Urothelium cell line (cell line): Measurements from ENCODE around the gene MBTPS1.

Experiments
- DNase-seq: peaks from one replicate; pipeline ENCODE4 v3.0.0; 2011; ENCODE audit warnings: low spot score, mixed read lengths
- FAIRE-seq: peaks from 2 replicates; lab custom pipeline; 2011; peaks lifted over from hg19 to GRCh38; lab: Jason Lieb, UNC

MBTPS1 gene

DNA sequence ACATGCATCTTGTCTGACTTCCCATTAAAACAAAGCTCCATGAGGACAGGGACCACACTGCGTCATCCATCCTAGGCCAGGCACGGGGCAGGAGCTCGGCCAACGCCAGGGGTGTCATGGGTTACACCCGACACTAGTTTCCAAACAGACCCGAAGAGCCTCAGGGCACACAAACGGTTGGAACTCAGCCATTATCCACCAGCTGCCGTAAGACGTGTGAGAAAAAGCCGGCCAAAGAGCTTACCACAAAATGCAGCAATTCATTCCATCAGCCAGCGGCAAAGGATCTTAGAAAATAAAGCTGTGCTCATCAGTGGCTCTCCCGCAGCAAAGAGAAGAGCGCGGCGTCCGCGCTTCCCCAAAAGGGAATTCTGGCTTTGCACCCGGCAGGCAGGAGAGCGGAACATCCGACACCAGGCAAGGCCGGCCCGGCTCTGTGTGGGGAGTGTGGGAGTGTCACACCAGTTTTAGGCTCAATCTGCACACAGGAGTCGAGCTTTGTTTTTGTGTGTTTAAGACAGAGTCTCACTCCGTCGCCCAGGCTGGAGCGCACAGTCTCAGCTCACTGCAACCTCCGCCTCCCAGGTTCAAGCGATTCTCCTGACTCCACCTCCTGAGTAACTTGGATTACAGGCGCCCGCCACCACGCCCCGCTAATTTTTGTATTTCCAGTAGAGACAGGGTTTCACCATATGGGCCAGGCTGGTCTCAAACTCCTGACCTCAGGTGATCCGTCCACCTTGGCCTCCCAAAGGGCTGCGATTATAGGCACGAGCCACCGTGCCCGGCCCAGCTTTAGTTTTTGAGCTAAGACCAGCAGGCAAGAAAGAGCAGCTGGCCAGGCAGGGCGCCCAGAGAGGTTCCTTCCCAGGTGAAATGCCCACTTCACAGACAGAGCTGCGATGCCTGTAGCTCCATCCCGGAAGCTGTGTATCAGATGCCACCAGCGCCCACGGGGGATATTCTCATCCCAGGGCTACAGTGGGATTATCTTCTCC is 75.6 kb downstream of the MBTPS1 start:
- FAIRE-seq (no peak), DNase-seq (no peak)

DNA sequence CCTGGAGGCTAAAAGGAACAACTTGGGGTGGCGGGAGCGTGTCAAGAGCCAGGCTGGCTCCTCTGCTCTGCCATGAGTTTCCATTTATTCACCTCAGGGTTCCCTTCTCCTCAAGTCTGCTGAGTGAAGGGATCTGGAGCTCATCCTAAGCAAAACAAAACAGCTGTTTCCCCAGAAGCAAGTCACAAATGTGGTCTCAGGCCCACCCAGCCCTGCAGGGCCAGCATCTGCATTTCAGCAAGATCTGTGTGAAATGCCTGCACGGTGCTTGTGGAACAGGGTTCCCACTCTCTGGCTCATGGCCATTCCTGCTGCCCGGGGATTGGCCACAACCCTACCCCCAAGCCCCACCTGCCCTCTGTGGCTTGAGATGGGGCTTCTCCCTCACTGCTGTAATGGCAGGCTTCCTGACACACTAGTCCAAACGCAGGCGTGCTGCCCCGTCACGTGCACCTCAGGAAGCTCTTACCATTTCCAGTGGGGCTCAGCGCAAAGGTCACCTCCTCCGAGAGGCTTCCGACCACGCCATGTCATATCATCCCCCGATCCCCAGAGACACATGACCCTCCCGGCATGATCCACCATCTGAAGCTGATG is 76.4 kb downstream of the MBTPS1 start:
- no peak for FAIRE-seq
- DNase-seq = no peak

DNA sequence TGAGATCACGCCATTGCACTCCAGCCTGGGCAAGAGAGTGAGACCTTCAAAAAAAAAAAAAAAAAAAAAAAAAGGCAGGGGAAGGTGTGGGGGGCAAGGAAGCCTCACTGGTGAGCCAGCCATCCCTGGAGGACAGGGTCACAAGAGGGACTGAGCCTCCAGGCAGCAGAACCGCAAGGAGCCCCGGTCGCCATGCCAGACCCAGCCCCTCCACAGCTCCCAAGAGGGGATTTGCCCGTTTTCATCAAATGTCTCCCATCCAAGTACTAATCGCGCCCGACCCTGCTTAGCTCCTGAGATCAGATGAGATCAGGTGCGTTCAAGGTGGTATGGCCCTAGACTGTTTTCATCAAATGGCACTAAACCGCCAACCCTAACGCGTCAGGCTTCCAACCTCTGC is 77.0 kb downstream of the MBTPS1 start:
- FAIRE-seq = no peak
- DNase-seq = no peak

DNA sequence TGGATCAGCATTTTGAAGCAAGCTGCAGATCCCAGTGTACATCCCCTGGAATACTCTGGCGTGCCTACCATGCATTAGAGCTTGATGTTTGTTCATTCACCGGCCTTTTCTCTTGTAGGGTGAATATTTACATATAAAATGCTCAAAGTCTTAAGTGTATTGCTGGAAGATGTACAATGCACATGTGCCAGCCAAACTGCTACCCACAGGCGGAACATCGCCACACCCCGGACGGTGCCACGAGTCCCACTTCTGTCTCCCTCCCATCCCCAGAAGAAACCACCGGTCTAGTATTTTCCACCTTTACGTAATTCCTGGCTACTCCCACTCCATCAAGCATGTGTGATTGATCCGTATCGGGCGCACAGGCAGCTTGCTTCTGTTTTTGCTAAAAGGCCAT is 78.3 kb downstream of the MBTPS1 start:
- FAIRE-seq = no peak
- no peak for DNase-seq

DNA sequence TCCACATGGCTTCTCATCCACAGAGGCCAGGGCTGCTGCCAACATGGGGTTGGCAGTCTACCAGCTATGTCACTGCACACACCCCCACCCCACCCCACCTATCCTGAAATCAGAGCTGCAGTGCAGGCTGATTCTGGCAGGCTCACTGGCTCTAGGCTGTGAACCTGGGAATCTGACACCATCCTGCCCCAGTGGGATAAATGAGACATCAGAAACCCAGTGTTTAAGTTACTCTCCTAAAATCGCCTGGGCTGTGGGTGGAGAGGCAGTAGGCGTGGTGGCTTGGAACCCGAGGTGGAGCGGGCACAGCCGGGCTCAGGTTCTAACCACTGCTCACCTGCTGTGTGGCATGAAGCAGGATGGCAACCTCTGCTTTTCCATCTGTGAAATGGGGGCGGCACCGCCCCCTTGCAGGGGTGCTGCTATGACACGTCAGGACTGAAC is 79.7 kb downstream of the MBTPS1 start:
- DNase-seq (no peak), FAIRE-seq (no peak)

DNA sequence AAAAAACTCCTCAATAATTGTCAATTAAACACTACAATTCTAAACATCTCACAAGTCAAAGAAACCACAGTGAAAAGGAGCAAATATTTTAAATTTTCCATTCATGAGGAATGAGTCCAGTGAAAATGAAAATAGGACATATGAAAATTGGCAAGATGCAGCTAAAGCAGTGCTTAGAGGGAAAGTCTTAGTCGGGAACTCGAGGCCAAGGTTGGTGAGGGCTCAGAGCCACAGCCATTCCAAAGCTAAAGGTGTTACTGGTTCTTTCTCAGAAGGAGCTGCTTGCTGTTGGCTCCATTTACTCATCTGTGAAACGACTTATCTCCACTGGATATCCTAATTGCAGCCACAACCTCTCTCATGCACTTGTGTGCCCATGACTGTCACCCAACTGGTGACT is 80.6 kb downstream of the MBTPS1 start:
- FAIRE-seq = peak; percentile 20
- DNase-seq = no peak

DNA sequence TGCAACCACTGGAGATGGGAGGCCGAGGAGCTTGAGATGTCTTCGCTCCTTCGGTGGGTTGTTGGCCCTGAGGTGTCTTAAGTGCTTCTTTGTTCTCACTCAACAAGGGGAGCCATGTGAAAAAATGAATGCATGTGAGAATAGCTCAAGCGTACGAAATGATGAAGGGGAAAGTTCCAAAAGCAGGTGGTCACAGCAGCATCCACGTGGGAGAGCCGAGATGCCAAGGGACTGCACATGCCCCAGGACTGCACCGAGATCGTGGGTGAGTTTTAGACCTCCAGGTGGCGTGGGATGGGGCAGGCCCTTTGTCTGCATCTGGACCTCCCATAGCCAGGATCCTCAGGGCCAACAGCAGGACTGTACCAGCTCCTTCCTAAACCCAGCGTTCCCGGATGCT is 82.2 kb downstream of the MBTPS1 start:
- no peak for DNase-seq
- no peak for FAIRE-seq

DNA sequence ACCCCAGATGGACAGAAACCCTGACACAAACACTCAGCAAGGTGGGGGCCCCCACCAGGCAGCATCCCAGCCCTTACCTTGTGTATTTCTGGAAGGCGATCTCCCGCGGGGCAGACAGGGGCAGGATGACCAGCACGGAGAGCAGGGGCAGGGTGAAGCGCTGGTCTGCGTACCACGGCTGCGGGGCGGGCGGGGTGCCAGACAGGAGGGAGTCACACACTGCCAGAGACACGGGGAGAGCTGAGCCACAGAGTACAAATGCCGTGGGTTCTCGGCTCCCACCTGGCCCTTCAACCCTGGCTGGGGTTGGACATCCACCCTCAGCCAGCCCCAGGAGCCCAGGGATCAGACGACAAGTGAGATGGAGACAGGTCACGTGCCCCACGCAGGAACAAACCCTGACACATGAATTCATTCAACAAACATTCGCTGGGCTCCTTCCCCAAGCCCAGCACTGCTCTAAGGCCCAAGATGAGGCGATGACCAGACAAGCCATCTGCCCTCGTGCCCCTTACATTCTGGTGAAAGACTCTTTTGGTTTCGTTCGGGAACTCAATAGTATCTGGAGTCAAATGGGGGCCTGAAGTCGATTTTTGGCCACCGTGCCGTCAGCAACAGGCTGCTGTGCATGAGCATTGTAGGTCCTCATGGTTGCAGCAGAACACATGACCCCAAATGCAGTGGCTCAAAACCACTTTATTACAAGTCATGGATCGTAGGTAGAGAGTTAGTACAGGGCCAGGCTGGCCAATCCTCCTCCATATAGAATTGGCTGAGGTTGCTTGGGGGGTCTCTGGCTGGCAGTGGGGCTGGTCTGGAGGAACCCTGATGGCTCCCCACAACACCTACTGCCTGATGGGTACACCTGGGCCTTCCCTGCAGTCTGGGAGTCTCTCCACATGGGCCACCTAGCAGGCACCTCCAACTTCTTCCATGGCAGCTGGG is 83.2 kb downstream of the MBTPS1 start:
- no peak for FAIRE-seq
- no peak for DNase-seq

DNA sequence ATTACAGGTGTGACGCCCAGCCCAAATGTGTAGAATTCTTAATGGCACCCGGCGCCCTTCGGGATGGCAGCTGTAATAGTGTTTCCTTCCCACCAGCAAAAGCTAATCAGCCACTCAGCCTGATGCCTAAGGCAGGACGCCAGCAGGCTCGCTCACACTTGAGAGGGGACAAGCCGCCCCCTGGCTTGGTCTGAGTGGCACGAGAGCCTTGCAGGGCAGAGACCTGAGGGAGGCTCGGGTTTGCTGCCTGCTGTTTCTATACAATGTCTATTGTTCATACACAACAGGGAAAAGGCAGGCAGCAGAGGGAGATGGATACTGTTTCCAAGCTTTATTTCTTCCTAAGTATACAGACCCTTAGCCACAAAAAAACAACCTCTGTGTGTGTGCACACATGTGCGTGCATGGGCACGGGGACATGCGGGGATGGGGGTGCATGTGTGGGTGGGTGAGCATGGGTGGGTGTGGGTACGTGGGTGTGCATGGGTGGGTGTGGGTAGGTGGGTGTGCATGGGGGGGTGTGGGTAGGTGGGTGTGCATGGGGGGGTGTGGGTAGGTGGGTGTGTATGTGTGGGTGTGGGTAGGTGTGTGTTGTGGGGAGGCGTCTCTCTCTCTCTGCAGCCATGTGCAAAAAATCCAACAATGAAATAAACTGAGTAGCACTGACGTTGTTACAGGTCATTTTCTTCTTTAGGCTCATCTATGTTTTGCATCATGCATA is 84.1 kb downstream of the MBTPS1 start:
- FAIRE-seq = peak; percentile 58
- DNase-seq = no peak

DNA sequence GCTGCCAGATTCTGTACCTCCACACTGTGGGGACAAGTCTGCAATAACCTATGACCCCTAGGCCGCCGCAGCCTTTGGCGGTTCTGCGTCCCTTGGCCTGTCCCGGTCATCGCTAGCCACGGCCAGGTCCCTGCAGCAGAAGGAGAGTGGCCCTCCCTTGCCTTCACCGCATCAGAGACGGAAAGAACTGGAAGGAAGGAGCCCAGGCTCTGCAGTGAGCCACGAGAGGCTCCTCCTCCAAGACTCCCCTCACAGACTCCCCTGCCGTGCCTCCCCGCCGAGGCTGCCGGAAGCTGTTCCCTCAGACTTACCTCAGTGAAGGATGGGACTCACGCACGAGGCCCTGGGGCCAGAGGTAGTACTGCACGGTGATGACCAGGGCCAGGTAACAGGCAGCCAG is 85.2 kb downstream of the MBTPS1 start:
- FAIRE-seq (no peak), DNase-seq (no peak)

DNA sequence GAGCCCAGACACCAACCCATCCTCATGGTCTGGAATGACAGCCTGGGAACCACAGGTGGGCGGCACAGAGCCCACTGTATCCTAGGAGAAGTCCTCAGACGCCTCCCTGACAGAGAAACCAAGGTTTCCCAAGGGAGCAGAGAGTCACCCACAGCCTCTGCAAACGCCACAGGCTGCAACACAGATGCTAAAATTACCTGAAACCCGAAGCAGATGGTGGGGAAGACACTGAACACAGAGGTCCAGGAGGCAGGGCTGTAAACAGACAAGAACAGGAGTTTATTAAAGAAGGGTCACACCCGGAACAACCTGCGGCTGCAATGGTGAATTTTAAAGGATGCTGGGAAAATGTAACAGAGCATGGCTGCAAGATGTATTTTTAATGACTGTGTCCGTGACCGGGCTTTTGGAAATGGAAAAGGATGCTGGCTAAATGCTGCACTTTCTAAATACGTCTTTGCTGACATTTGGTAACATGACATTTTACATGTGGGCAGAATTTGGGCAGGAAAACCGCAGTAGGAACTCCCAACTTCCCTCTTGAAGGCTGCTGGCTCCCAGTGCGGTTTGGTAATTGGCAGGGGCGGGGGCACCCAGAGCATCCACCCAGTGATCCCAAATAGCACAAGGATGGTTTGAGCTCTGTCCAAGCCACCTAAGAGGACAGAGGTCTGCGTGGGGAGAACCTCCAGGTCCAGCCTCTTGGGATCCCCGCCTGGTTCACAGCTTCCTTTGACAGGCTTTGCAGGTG is 87.3 kb downstream of the MBTPS1 start:
- no peak for FAIRE-seq
- no peak for DNase-seq

DNA sequence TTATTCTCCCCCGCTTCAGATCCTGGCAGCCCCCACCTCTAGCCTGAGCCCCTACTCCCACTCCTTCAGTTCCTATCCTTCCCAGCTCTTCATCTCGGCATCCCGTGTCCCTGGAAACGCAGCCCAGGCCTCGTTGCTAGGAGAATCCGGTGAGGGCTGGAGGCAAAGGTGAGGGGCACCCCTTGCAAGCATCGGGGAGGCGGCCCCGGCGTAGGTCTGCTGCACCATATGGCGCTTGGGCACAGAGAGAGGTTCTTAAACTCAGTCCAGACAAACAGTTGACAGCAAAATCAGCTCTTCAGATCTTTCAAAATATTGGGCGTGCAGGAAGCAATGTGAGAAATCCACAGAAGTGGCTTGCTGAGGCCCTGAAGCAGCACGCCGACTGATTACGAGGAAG is 89.1 kb downstream of the MBTPS1 start:
- FAIRE-seq (no peak), DNase-seq (no peak)

DNA sequence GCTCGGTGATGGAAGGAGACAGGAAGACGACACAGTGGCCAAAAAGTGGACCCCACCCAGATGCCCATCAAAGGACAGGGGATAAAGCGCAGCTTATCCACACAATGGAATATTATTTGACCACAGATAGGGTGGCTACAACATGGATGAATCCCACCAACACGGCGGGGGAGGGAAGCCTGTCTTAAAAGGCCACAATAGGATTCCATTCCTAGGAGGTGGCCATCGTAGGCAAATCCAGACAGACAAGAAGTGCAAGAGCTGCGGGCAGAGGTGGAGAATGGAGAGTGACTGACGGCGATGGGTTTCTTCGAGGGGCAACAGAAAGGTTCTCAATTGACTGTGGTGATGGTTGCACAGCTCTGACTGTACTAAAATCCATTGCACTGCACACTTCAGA is 90.1 kb downstream of the MBTPS1 start:
- DNase-seq (no peak), FAIRE-seq (no peak)

DNA sequence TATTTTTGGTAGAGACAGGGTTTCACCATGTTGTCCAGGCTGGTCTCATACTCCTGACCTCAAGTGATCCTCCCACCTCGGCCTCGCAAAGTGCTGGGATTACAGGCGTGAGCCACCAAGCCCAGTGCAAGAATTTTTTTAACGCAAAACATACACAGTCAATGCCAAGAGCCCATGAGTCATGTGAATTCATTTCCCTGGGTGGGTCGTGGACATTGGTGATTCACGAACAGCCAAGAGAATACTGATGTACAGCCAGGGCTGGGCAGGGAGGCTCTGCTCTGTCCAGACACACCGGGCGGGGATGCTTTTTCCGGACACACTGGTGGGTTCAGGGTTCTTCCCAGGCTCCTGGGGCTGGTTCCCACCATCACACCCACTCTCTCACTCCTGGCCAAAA is 91.9 kb downstream of the MBTPS1 start:
- DNase-seq (no peak), FAIRE-seq (no peak)

DNA sequence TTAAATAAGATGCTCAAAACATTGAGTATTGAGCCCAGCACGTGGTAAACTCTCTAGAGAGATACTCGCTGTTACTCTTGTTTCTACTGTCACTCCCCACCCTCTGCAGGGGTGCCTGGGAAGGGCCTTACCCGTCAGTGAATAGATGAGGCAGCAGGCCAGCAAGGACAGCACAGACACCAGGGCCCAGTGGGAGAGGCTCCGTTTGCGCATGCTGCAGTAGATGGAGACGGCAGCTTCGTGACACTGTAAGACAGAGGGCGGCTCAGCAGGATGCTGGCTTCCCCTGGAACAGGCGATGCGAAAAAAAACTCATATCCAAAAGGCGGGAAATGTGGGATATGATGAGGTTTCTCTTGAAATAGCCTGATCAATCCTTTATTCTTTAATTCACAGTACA is 94.1 kb downstream of the MBTPS1 start:
- FAIRE-seq (no peak), DNase-seq (no peak)

DNA sequence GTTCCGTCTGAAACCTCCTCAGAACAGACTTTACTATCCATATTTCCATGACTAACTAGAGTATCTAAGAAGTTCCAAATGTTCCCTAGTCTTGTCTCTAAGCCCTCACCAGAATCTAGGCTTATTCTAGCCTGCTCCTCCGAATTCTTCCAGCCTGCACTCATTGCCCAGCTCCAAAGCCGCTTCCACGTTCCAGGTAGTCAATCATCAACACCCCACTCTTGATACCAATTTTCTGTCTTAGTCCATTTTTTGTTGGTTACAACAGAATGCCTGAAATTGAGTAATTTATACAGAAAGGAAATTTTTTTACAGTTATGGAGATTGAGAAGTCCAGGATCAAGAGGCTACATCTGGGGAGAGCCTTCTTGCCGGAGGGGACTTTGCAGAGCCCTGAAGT is 95.3 kb downstream of the MBTPS1 start:
- no peak for DNase-seq
- FAIRE-seq = no peak

DNA sequence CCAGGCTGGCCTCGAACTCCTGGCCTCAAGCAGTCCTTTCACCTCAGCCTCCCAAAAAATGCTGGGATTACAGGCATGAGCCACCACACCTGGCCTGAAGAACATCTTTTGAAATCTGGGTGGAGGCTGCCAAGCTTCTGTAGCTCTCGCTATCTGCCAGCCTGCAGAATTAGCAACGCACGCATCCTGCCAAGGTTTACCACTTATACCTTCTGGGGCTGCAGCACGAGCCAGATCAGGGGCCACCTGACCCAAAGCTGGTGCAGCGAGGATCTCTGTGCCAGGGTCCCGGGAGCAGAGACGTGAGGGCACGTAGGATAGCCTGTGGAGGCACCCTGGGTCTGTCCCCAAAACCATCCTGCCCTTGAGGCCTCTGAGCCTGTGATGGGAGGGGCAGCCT is 96.4 kb downstream of the MBTPS1 start:
- FAIRE-seq = no peak

DNA sequence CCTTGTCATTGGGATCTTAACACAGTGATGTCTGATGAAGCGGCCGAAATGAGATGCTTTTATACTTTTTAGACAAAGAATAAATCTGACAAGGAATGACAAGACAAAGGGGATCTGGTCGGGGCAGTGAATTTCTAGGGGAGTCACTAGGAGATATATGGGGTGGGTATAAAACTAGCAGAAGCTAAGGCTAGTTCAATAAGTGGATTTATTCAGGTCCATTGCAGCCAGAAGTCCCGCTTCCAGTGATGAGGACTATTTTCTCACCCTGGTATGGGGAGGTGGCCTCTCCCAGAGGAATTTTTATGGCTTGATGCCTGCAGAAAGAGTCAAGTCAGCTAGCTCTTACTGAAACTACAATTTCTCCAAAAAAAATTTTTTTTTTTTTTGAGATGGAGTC is 98.0 kb downstream of the MBTPS1 start:
- DNase-seq (no peak), FAIRE-seq (no peak)

More for the DNA sequence above, 96.4 kb downstream of the MBTPS1 start:
- DNase-seq = no peak

DNA sequence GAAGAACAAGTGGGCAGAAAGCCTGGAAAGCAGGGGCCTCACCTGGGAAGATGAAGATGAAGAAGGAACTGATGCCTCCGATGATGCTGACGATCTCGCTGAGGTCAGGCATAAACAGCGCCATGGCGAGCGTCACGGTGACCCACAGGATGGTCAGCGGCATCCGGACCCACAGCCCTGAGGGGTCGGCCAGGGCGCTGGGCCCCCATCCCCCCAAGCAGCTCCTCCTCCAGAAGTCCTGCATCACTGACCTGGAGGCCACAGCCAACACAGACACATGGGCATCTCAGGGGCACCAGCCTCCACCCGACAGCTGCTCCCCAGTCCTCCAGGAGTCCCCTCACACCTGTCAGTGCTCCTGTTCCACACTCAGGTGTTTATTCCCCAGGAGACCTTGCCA is 100.3 kb downstream of the MBTPS1 start:
- FAIRE-seq = no peak

DNA sequence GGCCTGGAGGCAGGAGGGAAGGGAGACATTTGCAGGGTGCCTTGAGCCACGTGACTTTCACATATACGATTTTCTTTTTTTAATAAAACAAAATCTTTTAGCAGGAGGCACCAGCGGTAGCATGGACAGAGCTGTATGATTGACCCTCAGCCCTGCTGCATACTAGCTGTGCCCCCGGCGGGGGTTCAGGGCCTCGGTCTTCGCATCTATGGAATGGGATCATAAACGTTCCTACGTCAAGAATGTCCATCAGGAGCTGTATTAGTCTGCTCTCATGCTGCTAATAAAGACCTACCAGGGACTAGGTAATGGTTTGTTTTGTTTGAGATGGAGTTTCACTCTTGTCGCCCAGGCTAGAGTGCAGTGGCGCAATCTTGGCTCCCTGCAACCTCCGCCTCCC is 101.3 kb downstream of the MBTPS1 start:
- no peak for FAIRE-seq
- DNase-seq = no peak

More for the DNA sequence above, 100.3 kb downstream of the MBTPS1 start:
- DNase-seq = no peak
